ENCODE data around the gene HABP2.

The HABP2 gene

DNA sequence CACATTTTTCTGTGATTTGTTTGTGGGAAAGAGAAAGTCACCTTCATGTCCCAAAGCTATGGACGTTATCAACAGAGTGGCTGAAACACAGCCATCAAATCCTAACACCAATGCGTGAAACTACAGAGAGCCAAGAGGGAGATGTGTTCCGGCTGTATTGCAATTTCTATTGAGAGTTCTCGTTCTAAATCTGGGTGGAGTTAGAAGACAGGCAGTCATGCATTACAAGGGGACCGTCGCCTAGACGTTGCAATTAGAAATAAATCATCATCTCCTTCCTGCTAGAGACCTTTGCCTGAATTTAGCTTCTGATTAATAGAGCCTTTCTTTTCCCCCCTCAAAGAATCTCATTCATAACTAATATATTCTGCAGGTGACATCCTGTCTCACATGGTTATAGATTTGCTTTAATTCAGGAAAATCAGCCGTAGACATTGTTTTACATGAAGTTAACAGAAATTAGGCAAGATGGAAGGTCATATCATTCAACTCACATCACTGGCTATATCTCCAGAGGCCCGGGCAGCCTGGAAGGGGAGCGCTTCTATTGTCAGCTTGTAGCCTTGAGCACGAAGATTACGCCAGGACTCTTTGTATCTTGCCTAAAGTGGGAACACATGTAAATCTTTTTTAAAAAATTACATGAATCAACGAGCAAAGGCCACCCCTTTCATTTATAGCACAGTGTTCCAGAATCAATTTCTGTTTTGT is 52.6 kb downstream of the HABP2 start:
- H3K9me3 ChIP-seq (ENCODE audit: control insufficient read depth, insufficient read depth, low read depth, low read length) = no peaks in the 10 kb centered on the region
- TF ChIP-seq, protein P1, sequence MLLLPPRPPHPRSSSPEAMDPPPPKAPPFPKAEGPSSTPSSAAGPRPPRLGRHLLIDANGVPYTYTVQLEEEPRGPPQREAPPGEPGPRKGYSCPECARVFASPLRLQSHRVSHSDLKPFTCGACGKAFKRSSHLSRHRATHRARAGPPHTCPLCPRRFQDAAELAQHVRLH (tag by site-specific recombination; IDR thresholded peaks at IDR 0.05) = no peak
- TF ChIP-seq, protein P2, sequence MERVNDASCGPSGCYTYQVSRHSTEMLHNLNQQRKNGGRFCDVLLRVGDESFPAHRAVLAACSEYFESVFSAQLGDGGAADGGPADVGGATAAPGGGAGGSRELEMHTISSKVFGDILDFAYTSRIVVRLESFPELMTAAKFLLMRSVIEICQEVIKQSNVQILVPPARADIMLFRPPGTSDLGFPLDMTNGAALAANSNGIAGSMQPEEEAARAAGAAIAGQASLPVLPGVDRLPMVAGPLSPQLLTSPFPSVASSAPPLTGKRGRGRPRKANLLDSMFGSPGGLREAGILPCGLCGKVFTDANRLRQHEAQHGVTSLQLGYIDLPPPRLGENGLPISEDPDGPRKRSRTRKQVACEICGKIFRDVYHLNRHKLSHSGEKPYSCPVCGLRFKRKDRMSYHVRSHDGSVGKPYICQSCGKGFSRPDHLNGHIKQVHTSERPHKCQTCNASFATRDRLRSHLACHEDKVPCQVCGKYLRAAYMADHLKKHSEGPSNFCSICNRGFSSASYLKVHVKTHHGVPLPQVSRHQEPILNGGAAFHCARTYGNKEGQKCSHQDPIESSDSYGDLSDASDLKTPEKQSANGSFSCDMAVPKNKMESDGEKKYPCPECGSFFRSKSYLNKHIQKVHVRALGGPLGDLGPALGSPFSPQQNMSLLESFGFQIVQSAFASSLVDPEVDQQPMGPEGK (tag by site-specific recombination; IDR thresholded peaks at IDR 0.05) = no peak
- TF ChIP-seq ZNF362 (tag by site-specific recombination; IDR thresholded peaks at IDR 0.05) (no peak), ZNF560 (tag by site-specific recombination; IDR thresholded peaks at IDR 0.05; ENCODE audit: borderline replicate concordance) (no peak), KLF9 (tag by site-specific recombination; IDR thresholded peaks at IDR 0.05; ENCODE audit: low read depth) (no peak), ZBTB20 (tag by site-specific recombination; IDR thresholded peaks at IDR 0.05) (no peak), REPIN1 (tag by site-specific recombination; IDR thresholded peaks at IDR 0.05; ENCODE audit: low read depth) (no peak), ZNF777 (tag by site-specific recombination; IDR thresholded peaks at IDR 0.05; ENCODE audit: borderline replicate concordance) (no peak), ZNF558 (tag by site-specific recombination; IDR thresholded peaks at IDR 0.05) (no peak), ZNF623 (tag by site-specific recombination; IDR thresholded peaks at IDR 0.05) (no peak), ZNF544 (tag by site-specific recombination; IDR thresholded peaks at IDR 0.05) (no peak), ZNF221 (tag by site-specific recombination; IDR thresholded peaks at IDR 0.05; ENCODE audit: borderline replicate concordance) (no peak), ZNF202 (tag by site-specific recombination; IDR thresholded peaks at IDR 0.05; ENCODE audit: borderline replicate concordance) (no peak)
- TF ChIP-seq, protein P3, sequence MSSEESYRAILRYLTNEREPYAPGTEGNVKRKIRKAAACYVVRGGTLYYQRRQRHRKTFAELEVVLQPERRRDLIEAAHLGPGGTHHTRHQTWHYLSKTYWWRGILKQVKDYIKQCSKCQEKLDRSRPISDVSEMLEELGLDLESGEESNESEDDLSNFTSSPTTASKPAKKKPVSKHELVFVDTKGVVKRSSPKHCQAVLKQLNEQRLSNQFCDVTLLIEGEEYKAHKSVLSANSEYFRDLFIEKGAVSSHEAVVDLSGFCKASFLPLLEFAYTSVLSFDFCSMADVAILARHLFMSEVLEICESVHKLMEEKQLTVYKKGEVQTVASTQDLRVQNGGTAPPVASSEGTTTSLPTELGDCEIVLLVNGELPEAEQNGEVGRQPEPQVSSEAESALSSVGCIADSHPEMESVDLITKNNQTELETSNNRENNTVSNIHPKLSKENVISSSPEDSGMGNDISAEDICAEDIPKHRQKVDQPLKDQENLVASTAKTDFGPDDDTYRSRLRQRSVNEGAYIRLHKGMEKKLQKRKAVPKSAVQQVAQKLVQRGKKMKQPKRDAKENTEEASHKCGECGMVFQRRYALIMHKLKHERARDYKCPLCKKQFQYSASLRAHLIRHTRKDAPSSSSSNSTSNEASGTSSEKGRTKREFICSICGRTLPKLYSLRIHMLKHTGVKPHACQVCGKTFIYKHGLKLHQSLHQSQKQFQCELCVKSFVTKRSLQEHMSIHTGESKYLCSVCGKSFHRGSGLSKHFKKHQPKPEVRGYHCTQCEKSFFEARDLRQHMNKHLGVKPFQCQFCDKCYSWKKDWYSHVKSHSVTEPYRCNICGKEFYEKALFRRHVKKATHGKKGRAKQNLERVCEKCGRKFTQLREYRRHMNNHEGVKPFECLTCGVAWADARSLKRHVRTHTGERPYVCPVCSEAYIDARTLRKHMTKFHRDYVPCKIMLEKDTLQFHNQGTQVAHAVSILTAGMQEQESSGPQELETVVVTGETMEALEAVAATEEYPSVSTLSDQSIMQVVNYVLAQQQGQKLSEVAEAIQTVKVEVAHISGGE (tag by site-specific recombination; conservative IDR thresholded peaks at IDR 0.05; ENCODE audit: low read depth) = no peak
- no peak overlapping the region for H3K27ac ChIP-seq (ENCODE audit: extremely low read depth, low read depth, low read length)
- peaks cover 3% of the 10 kb centered on the region for H3K4me1 ChIP-seq (ENCODE audit: control insufficient read depth, insufficient read depth, low read length)
- CTCF ChIA-PET = interaction anchor here (1.5 kb wide), 1 partner anchor 11 kb away, joined by 7 read pairs; no protein-coding TSS in a partner anchor
- H3K36me3 ChIP-seq (ENCODE audit: control insufficient read depth in 2 of 2, insufficient read depth in 1 of 2, low read length in 2 of 2) = no peaks in the 10 kb centered on the region
- POLR2A ChIA-PET = no interaction called here
- H3K4me3 ChIP-seq (ENCODE audit: low read depth, low read length) = no peak overlapping the region

DNA sequence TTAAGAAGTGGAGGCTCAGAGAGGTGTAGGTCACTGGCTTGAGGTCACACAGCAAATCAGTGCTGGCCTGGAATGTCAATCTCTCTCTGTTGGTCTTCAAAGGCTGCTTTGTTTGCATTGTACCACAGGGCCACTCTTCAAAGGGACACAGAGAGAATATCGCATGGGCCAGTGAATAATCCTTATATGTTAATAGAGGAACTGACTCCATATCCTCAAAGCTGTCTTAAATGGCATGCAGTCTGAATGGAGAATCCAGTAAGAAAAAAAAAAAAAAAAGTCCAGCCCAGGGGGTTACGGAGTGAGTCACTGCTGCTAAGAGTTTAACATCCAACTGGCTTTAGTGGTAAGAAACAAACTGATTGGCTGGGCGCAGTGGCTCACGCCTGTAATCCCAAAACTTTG is 56.9 kb downstream of the HABP2 start:
- H3K27ac ChIP-seq (ENCODE audit: extremely low read depth, low read depth, low read length) = no peak overlapping the region
- POLR2A ChIA-PET = no interaction called here
- CTCF ChIA-PET = no interaction called here
- no peak overlapping the region for H3K4me3 ChIP-seq (ENCODE audit: low read depth, low read length)
- H3K36me3 ChIP-seq (ENCODE audit: control insufficient read depth in 2 of 2, insufficient read depth in 1 of 2, low read length in 2 of 2) = no peaks in the 10 kb centered on the region
- H3K9me3 ChIP-seq (ENCODE audit: control insufficient read depth, insufficient read depth, low read depth, low read length) = no peaks in the 10 kb centered on the region
- H3K4me1 ChIP-seq (ENCODE audit: control insufficient read depth, insufficient read depth, low read length) = peaks cover 9% of the 10 kb centered on the region
- TF ChIP-seq GLIS1 (tag by site-specific recombination; IDR thresholded peaks at IDR 0.05) (peak; percentile 52; the same call in 1 of the 2 replicates), ZNF335 (tag by site-specific recombination; conservative IDR thresholded peaks at IDR 0.05) (no peak), ZNF501 (tag by site-specific recombination; IDR thresholded peaks at IDR 0.05) (no peak), ZNF629 (tag by site-specific recombination; IDR thresholded peaks at IDR 0.05) (no peak), ZNF600 (tag by site-specific recombination; IDR thresholded peaks at IDR 0.05) (0 out of 2 replicates have a peak, but pooled peaks have one; percentile 19)

All from HEK293 (cell line).